HEK293 (cell line): ENCODE measurements around the gene RNU1-3.
A peak's percentile ranks its signal among the peaks of the same experiment; 100 is the strongest.

Experiments used
- ATF2 ChIP-seq: fragments of 450-650 bp; formaldehyde crosslinking; IDR thresholded peaks from 2 replicates; pipeline ENCODE4 v1.5.1; 2016; ENCODE audit warnings: missing biosample characterization, missing genetic modification characterization, low read depth
- EGR2 ChIP-seq: fragments of 450-650 bp; formaldehyde crosslinking; IDR thresholded peaks from 2 replicates; pipeline ENCODE4 v1.5.1; 2016; ENCODE audit warnings: low read depth, missing biosample characterization, missing genetic modification characterization
- GLIS2 ChIP-seq: fragments of 450-650 bp; formaldehyde crosslinking; IDR thresholded peaks from 2 replicates; pipeline ENCODE4 v1.5.1; 2016; ENCODE audit warnings: missing biosample characterization, missing genetic modification characterization
- HOXD13 ChIP-seq: sonication (generic); formaldehyde crosslinking; IDR thresholded peaks from 2 replicates; pipeline ENCODE4 v1.8.0; 2022; ENCODE audit warnings: missing genetic modification reagents, borderline replicate concordance
- KLF16 ChIP-seq: fragments of 450-650 bp; formaldehyde crosslinking; IDR thresholded peaks from 2 replicates; pipeline ENCODE4 v1.5.1; 2017; ENCODE audit warnings: missing biosample characterization, missing genetic modification characterization
- OSR2 ChIP-seq: fragments of 450-650 bp; formaldehyde crosslinking; IDR thresholded peaks from 2 replicates; pipeline ENCODE4 v1.5.1; 2016; ENCODE audit warnings: missing biosample characterization, missing genetic modification characterization
- PATZ1 ChIP-seq: fragments of 450-650 bp; formaldehyde crosslinking; IDR thresholded peaks from 2 replicates; pipeline ENCODE4 v1.5.1; 2016; ENCODE audit warnings: missing biosample characterization, missing genetic modification characterization
- PRDM10 ChIP-seq: fragments of 450-650 bp; formaldehyde crosslinking; IDR thresholded peaks from 2 replicates; pipeline ENCODE4 v1.5.1; 2016; ENCODE audit warnings: missing biosample characterization, missing genetic modification characterization
- PRDM6 ChIP-seq: fragments of 450-650 bp; formaldehyde crosslinking; IDR thresholded peaks from 2 replicates; pipeline ENCODE4 v1.5.1; 2017; ENCODE audit warnings: missing biosample characterization, missing genetic modification characterization
- RBAK ChIP-seq: fragments of 450-650 bp; formaldehyde crosslinking; IDR thresholded peaks from 2 replicates; pipeline ENCODE4 v1.5.1; 2016; ENCODE audit warnings: missing biosample characterization, missing genetic modification characterization
- REPIN1 ChIP-seq: fragments of 450-650 bp; formaldehyde crosslinking; IDR thresholded peaks from 2 replicates; pipeline ENCODE4 v1.5.1; 2017; ENCODE audit warnings: missing biosample characterization, missing genetic modification characterization, low read depth
- SCRT2 ChIP-seq: fragments of 450-650 bp; formaldehyde crosslinking; IDR thresholded peaks from 2 replicates; pipeline ENCODE4 v1.5.1; 2016; ENCODE audit warnings: missing biosample characterization, missing genetic modification characterization
- SP2 ChIP-seq: fragments of 450-650 bp; formaldehyde crosslinking; IDR thresholded peaks from 2 replicates; pipeline ENCODE4 v1.5.1; 2016; ENCODE audit warnings: missing biosample characterization, missing genetic modification characterization
- SP3 ChIP-seq: fragments of 450-650 bp; formaldehyde crosslinking; IDR thresholded peaks from 2 replicates; pipeline ENCODE4 v1.5.1; 2016; ENCODE audit warnings: missing biosample characterization, missing genetic modification characterization
- TCF7L2 ChIP-seq: IDR thresholded peaks from 2 replicates; pipeline ENCODE4 v1.6.1; 2011; ENCODE audit warnings: low read depth, mild to moderate bottlenecking, inconsistent platforms, low read length, moderate library complexity, borderline replicate concordance
- ZNF223 ChIP-seq: fragments of 450-650 bp; formaldehyde crosslinking; IDR thresholded peaks from 2 replicates; pipeline ENCODE4 v1.5.1; 2016; ENCODE audit warnings: missing biosample characterization, missing genetic modification characterization
- ZNF239 ChIP-seq: fragments of 450-650 bp; formaldehyde crosslinking; IDR thresholded peaks from 2 replicates; pipeline ENCODE4 v1.5.1; 2016; ENCODE audit warnings: missing biosample characterization, missing genetic modification characterization
- ZNF24 ChIP-seq: fragments of 450-650 bp; formaldehyde crosslinking; IDR thresholded peaks from 2 replicates; pipeline ENCODE4 v1.5.1; 2016; ENCODE audit warnings: missing biosample characterization, missing genetic modification characterization
- ZNF302 ChIP-seq: fragments of 450-650 bp; formaldehyde crosslinking; IDR thresholded peaks from 2 replicates; pipeline ENCODE4 v1.5.1; 2016; ENCODE audit warnings: missing biosample characterization, missing genetic modification characterization, low read depth
- ZNF585B ChIP-seq: fragments of 450-650 bp; formaldehyde crosslinking; IDR thresholded peaks from 2 replicates; pipeline ENCODE4 v1.5.1; 2016; ENCODE audit warnings: missing biosample characterization, missing genetic modification characterization
- ZNF623 ChIP-seq: fragments of 450-650 bp; formaldehyde crosslinking; IDR thresholded peaks from 2 replicates; pipeline ENCODE4 v1.5.1; 2016; ENCODE audit warnings: missing biosample characterization, missing genetic modification characterization
- ZNF664 ChIP-seq: fragments of 450-650 bp; formaldehyde crosslinking; IDR thresholded peaks from 2 replicates; pipeline ENCODE4 v1.5.1; 2016; ENCODE audit warnings: missing biosample characterization, missing genetic modification characterization
- ZNF677 ChIP-seq: fragments of 450-650 bp; IDR thresholded peaks from 2 replicates; pipeline ENCODE4 v1.5.0; 2018; ENCODE audit warnings: missing biosample characterization, mild to moderate bottlenecking, missing genetic modification characterization, moderate library complexity
- ZNF777 ChIP-seq: fragments of 450-650 bp; formaldehyde crosslinking; IDR thresholded peaks from 2 replicates; pipeline ENCODE4 v1.5.1; 2017; ENCODE audit warnings: missing biosample characterization, missing genetic modification characterization, borderline replicate concordance
- ZNF843 ChIP-seq: fragments of 450-650 bp; formaldehyde crosslinking; IDR thresholded peaks from 2 replicates; pipeline ENCODE4 v1.5.1; 2016; ENCODE audit warnings: missing biosample characterization, missing genetic modification characterization
- TF ChIP-seq, protein P1 (sequence below): fragments of 450-650 bp; formaldehyde crosslinking; IDR thresholded peaks from 2 replicates; pipeline ENCODE4 v1.5.1; 2016; ENCODE audit warnings: missing biosample characterization, missing genetic modification characterization
- TF ChIP-seq, protein P2 (sequence below): fragments of 450-650 bp; formaldehyde crosslinking; IDR thresholded peaks from 2 replicates; pipeline ENCODE4 v1.5.1; 2016; ENCODE audit warnings: missing biosample characterization, missing genetic modification characterization

The RNU1-3 gene

DNA sequence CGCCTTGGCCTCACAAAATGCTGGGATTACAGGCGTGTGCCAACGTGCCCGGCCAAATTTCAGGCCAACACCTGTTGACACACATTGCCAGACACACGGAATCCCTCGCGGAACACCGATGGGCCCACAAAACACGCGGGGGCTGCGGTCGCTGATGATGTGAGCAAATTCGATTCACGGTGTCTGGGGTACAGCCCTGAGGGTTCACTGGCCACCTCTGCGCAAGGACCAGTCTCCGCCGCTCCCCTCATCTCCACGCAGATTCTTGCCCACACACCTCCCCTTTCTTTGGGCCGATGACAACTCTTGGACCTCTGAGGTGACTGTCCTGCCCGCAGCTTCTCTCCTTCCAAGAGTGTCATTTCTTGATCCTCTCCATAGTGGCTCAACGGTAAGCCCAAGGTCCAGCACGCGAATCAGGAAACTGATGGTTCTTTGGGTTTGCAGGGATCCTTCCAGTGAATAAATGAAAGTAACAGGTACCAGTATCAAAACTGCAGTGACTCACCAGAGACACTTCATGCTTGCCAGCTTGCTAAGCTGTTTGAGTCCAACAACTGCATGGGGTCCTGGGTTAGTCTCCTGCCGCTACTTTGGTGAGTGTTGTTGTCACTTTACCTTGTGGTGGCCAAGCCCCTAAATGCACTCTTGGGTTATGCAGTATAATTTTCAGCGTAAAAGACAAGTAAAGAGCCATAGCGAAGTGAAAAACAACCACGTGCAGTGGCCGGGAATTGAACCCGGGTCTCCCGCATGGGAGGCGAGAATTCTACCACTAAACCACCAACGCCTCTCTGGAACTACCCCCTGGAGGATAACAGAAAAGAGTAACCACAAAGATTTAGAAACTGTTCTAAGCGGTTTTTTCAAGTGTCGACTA, 11.0 kb upstream of the RNU1-3 start (continued):
- TF ChIP-seq SP3 (tag by site-specific recombination) (peak; percentile 51; the same call in 1 of the 2 replicates), OSR2 (tag by site-specific recombination) (no peak), ZNF24 (tag by site-specific recombination) (peak; percentile 54; the same call in 1 of the 2 replicates), HOXD13 (CRISPR knock-in tag) (no peak), SCRT2 (tag by site-specific recombination) (peak; percentile 97), ZNF677 (no peak), REPIN1 (tag by site-specific recombination) (no peak), ZNF302 (tag by site-specific recombination) (no peak), ZNF223 (tag by site-specific recombination) (no peak), ATF2 (tag by site-specific recombination) (no peak), PATZ1 (tag by site-specific recombination) (0 out of 2 replicates have a peak, but pooled peaks have one; percentile 28), ZNF664 (tag by site-specific recombination) (no peak), ZNF585B (tag by site-specific recombination) (no peak), ZNF239 (tag by site-specific recombination) (no peak), TCF7L2 (no peak), PRDM6 (tag by site-specific recombination) (no peak), PRDM10 (tag by site-specific recombination) (peak; percentile 37; the same call in 1 of the 2 replicates), ZNF777 (no peak), KLF16 (tag by site-specific recombination) (peak; percentile 76), GLIS2 (tag by site-specific recombination) (peak; percentile 68), EGR2 (tag by site-specific recombination) (no peak), RBAK (tag by site-specific recombination) (no peak), ZNF843 (tag by site-specific recombination) (peak; percentile 62; the same call in 1 of the 2 replicates), SP2 (tag by site-specific recombination) (no peak), ZNF623 (tag by site-specific recombination) (no peak)
- TF ChIP-seq, protein P1, sequence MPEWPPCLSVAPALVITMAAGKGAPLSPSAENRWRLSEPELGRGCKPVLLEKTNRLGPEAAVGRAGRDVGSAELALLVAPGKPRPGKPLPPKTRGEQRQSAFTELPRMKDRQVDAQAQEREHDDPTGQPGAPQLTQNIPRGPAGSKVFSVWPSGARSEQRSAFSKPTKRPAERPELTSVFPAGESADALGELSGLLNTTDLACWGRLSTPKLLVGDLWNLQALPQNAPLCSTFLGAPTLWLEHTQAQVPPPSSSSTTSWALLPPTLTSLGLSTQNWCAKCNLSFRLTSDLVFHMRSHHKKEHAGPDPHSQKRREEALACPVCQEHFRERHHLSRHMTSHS (tag by site-specific recombination): no peak
- TF ChIP-seq, protein P2, sequence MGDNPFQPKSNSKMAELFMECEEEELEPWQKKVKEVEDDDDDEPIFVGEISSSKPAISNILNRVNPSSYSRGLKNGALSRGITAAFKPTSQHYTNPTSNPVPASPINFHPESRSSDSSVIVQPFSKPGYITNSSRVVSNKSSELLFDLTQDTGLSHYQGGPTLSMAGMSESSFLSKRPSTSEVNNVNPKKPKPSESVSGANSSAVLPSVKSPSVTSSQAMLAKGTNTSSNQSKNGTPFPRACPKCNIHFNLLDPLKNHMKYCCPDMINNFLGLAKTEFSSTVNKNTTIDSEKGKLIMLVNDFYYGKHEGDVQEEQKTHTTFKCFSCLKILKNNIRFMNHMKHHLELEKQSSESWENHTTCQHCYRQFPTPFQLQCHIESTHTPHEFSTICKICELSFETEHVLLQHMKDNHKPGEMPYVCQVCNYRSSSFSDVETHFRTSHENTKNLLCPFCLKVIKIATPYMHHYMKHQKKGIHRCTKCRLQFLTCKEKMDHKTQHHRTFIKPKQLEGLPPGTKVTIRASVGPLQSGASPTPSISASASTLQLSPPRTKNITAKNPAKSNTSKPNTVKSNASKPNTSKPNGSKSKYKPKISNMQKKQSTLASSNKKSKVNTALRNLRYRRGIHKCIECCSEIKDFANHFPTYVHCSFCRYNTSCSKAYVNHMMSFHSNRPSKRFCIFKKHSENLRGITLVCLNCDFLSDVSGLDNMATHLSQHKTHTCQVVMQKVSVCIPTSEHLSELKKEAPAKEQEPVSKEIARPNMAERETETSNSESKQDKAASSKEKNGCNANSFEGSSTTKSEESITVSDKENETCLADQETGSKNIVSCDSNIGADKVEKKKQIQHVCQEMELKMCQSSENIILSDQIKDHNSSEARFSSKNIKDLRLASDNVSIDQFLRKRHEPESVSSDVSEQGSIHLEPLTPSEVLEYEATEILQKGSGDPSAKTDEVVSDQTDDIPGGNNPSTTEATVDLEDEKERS (tag by site-specific recombination): no peak
